HepG2 (cell line): Measurements from ENCODE around the gene SAPCD1. TPM values are rescaled to one million over a fixed set of nuclear protein-coding genes. Genes with fewer than 3 reads are reported as not detected.

Experiments used
- KDM6A ChIP-seq: IDR thresholded peaks from 2 replicates; pipeline ENCODE4 v1.6.1; 2016; ENCODE audit warnings: low read depth
- KLF9 ChIP-seq: IDR thresholded peaks from 2 replicates; pipeline ENCODE4 v1.6.1; 2016; ENCODE audit warnings: low read depth
- NR2F1 ChIP-seq, 2 experiments: fragments of 450-650 bp in 1 of 2; formaldehyde crosslinking in 1 of 2; IDR thresholded peaks; 2 replicates each; pipeline versions ENCODE4 v1.5.0 to v1.6.1; 2016 to 2020; ENCODE audit warnings: mild to moderate bottlenecking in 1 of 2, missing compliant biosample characterization in 1 of 2, missing genetic modification reagents in 1 of 2, moderate library complexity in 1 of 2
- SIX4 ChIP-seq: sonication (generic); formaldehyde crosslinking; IDR thresholded peaks from 2 replicates; pipeline ENCODE4 v1.4.0; 2020; ENCODE audit warnings: missing genetic modification reagents
- ZBTB42 ChIP-seq: sonication (generic); formaldehyde crosslinking; IDR thresholded peaks from 2 replicates; pipeline ENCODE4 v1.5.0; 2020; ENCODE audit warnings: mild to moderate bottlenecking, missing genetic modification reagents
- ZFP1 ChIP-seq: IDR thresholded peaks from 2 replicates; pipeline ENCODE4 v1.6.1; 2016
- ZNF333 ChIP-seq: sonication (generic); formaldehyde crosslinking; IDR thresholded peaks from 2 replicates; pipeline ENCODE4 v1.4.0; 2020; ENCODE audit warnings: mild to moderate bottlenecking, missing genetic modification reagents, borderline replicate concordance
- ZNF605 ChIP-seq: sonication (generic); formaldehyde crosslinking; IDR thresholded peaks from 2 replicates; pipeline ENCODE4 v1.8.0; 2022; ENCODE audit warnings: mild to moderate bottlenecking, missing genetic modification reagents
- ZNF879 ChIP-seq: sonication (generic); formaldehyde crosslinking; IDR thresholded peaks from 2 replicates; pipeline ENCODE4 v1.8.1; 2023; ENCODE audit warnings: missing genetic modification reagents
- polyA plus RNA-seq, 8 experiments: library from polyadenylated mRNA; depleted of rRNA in 3 of 8; stranded (reverse) in 7 of 8; unstranded in 1 of 8; fragments of >200 nt; fragmentation: Illumina TruSeq in 4 of 8; extraction: Trizol in 4 of 8; gene quantifications; 2 replicates each; pipeline versions ENCODE4 v1.2.1 to v1.2.3, GENCODE V29; 2011 to 2016; ENCODE audit warnings: low read depth in 4 of 8, missing spikeins in 1 of 8, mixed read lengths in 1 of 8; ENCODE audit not compliant: insufficient read depth in 1 of 8
- total RNA-seq, 5 experiments: library from RNA; depleted of rRNA; stranded (reverse); fragments of >200 nt; fragmentation: Illumina TruSeq; extraction: Trizol; gene quantifications; 2 replicates each; pipeline ENCODE4 v1.2.3, GENCODE V29; 2016; ENCODE audit warnings: low read depth in 1 of 5
- TF ChIP-seq, protein P1 (sequence below): sonication (generic); formaldehyde crosslinking; IDR thresholded peaks from 2 replicates; pipeline ENCODE4 v1.4.0; 2020; ENCODE audit warnings: mild to moderate bottlenecking, missing genetic modification reagents
- TF ChIP-seq, protein P2 (sequence below): sonication (generic); formaldehyde crosslinking; IDR thresholded peaks from 2 replicates; pipeline ENCODE4 v1.9.0; 2021; ENCODE audit warnings: missing genetic modification reagents, borderline replicate concordance
- TF ChIP-seq, protein P3 (sequence below): sonication (generic); formaldehyde crosslinking; IDR thresholded peaks from 2 replicates; pipeline ENCODE4 v1.5.0; 2020; ENCODE audit warnings: mild to moderate bottlenecking, missing genetic modification reagents
- TF ChIP-seq, protein P4 (sequence below): sonication (generic); formaldehyde crosslinking; IDR thresholded peaks from 2 replicates; pipeline ENCODE4 v1.4.0; 2020; ENCODE audit warnings: missing genetic modification reagents, borderline replicate concordance

Gene SAPCD1
- total and polyA plus RNA-seq, 2 of the 13 experiments (the other 11 are each of a cell fraction or from before 2014, with no cell fraction given) = 2.5 to 3.9 TPM

DNA sequence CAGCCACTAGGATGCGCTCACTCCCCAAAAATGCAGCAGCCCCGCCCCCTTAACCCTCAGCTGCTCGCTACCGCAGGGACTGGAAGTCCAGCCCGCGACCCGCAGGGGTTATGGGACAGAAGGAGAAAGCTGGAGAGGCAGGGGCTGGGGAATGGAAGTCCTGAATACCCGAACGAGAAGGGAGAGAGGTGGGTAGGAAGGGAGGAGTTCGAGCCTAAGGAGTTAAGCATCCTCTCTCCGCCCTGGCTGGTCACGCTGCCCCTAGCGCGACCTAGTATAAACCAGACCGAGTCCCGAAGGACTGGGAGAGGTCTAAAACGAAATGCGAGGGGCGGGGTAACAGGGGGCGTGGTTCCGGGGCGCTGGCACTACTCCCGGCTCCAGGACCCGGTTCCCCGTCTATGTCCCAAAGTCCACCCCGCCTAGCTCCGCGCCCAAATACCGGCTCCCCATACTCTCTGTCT is 32.9 kb upstream of the SAPCD1 start (continued):
- TF ChIP-seq, protein P1, sequence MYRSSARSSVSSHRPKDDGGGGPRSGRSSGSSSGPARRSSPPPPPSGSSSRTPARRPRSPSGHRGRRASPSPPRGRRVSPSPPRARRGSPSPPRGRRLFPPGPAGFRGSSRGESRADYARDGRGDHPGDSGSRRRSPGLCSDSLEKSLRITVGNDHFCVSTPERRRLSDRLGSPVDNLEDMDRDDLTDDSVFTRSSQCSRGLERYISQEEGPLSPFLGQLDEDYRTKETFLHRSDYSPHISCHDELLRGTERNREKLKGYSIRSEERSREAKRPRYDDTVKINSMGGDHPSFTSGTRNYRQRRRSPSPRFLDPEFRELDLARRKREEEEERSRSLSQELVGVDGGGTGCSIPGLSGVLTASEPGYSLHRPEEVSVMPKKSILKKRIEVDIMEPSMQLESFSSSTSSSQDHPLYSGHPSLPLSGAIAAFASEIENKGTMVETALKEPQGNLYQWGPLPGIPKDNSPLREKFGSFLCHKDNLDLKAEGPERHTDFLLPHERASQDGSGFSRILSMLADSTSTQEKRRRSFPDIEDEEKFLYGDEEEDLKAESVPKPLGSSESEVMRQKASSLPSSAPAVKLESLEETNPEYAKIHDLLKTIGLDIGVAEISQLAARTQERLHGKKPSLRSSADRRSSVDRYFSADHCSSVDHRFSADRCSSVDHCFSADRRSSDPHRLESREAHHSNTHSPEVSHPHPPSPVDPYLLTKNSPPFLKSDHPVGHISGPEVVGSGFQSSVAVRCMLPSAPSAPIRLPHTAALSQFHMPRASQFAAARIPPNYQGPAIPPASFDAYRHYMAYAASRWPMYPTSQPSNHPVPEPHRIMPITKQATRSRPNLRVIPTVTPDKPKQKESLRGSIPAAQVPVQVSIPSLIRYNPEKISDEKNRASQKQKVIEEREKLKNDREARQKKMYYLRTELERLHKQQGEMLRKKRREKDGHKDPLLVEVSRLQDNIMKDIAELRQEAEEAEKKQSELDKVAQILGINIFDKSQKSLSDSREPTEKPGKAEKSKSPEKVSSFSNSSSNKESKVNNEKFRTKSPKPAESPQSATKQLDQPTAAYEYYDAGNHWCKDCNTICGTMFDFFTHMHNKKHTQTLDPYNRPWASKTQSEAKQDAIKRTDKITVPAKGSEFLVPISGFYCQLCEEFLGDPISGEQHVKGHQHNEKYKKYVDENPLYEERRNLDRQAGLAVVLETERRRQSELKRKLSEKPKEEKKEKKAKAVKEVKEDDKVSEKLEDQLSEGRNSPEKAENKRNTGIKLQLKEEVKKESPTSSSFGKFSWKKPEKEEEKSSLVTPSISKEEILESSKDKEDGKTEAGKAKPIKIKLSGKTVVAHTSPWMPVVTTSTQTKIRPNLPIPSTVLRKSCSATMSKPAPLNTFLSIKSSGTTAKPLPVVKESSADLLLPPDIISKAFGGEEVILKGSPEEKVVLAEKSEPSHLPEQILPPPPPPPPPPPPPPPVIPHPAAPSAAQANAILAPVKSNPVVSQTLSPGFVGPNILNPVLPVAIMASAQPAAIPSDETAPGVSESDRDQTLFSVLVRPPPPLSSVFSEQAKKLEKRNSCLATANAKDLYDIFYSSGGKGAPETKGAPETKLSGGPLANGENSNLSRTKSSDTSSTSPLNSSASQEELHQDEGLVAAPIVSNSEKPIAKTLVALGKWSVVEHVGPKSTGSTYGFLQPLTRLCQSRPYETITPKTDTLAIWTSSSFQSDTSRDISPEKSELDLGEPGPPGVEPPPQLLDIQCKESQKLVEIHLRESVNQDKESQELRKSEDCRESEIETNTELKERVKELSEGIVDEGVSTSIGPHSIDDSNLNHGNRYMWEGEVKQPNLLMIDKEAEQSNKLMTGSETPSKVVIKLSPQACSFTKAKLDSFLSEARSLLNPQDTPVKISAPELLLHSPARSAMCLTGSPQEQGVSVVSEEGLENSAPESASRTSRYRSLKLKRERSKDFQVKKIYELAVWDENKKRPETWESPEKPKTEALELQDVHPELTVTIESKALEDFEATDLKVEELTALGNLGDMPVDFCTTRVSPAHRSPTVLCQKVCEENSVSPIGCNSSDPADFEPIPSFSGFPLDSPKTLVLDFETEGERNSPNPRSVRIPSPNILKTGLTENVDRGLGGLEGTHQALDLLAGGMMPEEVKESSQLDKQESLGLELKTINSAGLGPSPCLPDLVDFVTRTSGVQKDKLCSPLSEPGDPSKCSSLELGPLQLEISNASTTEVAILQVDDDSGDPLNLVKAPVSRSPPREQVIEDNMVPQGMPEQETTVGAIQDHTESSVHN (CRISPR knock-in tag) = peak; percentile 35; the same call in 1 of the 2 replicates
- peak; percentile 91 for TF ChIP-seq ZNF605 (CRISPR knock-in tag)
- TF ChIP-seq, protein P2, sequence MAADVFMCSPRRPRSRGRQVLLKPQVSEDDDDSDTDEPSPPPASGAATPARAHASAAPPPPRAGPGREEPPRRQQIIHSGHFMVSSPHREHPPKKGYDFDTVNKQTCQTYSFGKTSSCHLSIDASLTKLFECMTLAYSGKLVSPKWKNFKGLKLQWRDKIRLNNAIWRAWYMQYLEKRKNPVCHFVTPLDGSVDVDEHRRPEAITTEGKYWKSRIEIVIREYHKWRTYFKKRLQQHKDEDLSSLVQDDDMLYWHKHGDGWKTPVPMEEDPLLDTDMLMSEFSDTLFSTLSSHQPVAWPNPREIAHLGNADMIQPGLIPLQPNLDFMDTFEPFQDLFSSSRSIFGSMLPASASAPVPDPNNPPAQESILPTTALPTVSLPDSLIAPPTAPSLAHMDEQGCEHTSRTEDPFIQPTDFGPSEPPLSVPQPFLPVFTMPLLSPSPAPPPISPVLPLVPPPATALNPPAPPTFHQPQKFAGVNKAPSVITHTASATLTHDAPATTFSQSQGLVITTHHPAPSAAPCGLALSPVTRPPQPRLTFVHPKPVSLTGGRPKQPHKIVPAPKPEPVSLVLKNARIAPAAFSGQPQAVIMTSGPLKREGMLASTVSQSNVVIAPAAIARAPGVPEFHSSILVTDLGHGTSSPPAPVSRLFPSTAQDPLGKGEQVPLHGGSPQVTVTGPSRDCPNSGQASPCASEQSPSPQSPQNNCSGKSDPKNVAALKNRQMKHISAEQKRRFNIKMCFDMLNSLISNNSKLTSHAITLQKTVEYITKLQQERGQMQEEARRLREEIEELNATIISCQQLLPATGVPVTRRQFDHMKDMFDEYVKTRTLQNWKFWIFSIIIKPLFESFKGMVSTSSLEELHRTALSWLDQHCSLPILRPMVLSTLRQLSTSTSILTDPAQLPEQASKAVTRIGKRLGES (CRISPR knock-in tag) = peak; percentile 53; the same call in 1 of the 2 replicates
- no peak for TF ChIP-seq ZFP1 (CRISPR knock-in tag)
- no peak for TF ChIP-seq ZNF879 (CRISPR knock-in tag)
- TF ChIP-seq, protein P3, sequence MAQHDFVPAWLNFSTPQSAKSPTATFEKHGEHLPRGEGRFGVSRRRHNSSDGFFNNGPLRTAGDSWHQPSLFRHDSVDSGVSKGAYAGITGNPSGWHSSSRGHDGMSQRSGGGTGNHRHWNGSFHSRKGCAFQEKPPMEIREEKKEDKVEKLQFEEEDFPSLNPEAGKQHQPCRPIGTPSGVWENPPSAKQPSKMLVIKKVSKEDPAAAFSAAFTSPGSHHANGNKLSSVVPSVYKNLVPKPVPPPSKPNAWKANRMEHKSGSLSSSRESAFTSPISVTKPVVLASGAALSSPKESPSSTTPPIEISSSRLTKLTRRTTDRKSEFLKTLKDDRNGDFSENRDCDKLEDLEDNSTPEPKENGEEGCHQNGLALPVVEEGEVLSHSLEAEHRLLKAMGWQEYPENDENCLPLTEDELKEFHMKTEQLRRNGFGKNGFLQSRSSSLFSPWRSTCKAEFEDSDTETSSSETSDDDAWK (CRISPR knock-in tag) = no peak
- no peak; the same call in 1 of the 2 replicates for TF ChIP-seq ZNF333 (CRISPR knock-in tag)
- TF ChIP-seq KLF9 = peak; percentile 91; the same call in 1 of the 2 replicates
- TF ChIP-seq ZBTB42 (CRISPR knock-in tag) = no peak
- peak in 1 of 2 experiments; percentile 59; a peak in 1 of 4 replicates for TF ChIP-seq NR2F1 (CRISPR knock-in tag; IDR thresholded peaks at IDR 0.05)
- no peak for TF ChIP-seq KDM6A (CRISPR knock-in tag)
- TF ChIP-seq, protein P4, sequence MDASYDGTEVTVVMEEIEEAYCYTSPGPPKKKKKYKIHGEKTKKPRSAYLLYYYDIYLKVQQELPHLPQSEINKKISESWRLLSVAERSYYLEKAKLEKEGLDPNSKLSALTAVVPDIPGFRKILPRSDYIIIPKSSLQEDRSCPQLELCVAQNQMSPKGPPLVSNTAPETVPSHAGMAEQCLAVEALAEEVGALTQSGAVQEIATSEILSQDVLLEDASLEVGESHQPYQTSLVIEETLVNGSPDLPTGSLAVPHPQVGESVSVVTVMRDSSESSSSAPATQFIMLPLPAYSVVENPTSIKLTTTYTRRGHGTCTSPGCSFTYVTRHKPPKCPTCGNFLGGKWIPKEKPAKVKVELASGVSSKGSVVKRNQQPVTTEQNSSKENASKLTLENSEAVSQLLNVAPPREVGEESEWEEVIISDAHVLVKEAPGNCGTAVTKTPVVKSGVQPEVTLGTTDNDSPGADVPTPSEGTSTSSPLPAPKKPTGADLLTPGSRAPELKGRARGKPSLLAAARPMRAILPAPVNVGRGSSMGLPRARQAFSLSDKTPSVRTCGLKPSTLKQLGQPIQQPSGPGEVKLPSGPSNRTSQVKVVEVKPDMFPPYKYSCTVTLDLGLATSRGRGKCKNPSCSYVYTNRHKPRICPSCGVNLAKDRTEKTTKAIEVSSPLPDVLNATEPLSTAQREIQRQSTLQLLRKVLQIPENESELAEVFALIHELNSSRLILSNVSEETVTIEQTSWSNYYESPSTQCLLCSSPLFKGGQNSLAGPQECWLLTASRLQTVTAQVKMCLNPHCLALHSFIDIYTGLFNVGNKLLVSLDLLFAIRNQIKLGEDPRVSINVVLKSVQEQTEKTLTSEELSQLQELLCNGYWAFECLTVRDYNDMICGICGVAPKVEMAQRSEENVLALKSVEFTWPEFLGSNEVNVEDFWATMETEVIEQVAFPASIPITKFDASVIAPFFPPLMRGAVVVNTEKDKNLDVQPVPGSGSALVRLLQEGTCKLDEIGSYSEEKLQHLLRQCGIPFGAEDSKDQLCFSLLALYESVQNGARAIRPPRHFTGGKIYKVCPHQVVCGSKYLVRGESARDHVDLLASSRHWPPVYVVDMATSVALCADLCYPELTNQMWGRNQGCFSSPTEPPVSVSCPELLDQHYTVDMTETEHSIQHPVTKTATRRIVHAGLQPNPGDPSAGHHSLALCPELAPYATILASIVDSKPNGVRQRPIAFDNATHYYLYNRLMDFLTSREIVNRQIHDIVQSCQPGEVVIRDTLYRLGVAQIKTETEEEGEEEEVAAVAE (CRISPR knock-in tag) = peak; percentile 64; the same call in 1 of the 2 replicates
- 0 out of 2 replicates have a peak, but pooled peaks have one; percentile 6 for TF ChIP-seq SIX4 (CRISPR knock-in tag)
